Loucy (cell line): Measurements from ENCODE around the gene F7.

Source experiments
- EZH2phosphoT487 ChIP-seq: fragments of 200-600 bp; IDR thresholded peaks from 2 replicates; pipeline ENCODE4 v1.6.1; 2018; ENCODE audit warnings: antibody characterized with exemption, mild to moderate bottlenecking, moderate library complexity, borderline replicate concordance
- TF ChIP-seq, protein P1 (sequence below): fragments of 200-600 bp; sonication (generic); conservative IDR thresholded peaks from 2 replicates; pipeline ENCODE4 v1.5.1; 2014; ENCODE audit warnings: mild to moderate bottlenecking, antibody characterized with exemption, low read length

DNA sequence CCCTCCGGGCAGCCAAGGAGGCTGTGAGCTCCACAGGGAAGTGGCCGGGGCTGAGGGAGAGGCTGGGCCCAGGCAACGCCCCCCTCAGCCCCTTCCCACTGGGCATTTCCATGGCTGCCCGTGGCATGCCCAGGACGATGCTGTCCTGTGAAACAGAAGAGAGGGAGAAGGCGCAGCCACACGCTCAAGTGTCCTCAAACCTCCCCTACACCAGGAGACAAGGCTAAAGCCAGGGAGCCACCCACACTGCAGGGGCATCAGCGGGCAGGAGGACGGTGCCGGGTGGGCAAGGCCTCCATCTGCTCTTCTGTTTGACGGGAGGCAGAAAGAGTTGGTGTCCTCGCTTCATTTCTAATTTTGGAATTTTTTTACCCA, 38.7 kb downstream of the F7 start:
- TF ChIP-seq, protein P1, sequence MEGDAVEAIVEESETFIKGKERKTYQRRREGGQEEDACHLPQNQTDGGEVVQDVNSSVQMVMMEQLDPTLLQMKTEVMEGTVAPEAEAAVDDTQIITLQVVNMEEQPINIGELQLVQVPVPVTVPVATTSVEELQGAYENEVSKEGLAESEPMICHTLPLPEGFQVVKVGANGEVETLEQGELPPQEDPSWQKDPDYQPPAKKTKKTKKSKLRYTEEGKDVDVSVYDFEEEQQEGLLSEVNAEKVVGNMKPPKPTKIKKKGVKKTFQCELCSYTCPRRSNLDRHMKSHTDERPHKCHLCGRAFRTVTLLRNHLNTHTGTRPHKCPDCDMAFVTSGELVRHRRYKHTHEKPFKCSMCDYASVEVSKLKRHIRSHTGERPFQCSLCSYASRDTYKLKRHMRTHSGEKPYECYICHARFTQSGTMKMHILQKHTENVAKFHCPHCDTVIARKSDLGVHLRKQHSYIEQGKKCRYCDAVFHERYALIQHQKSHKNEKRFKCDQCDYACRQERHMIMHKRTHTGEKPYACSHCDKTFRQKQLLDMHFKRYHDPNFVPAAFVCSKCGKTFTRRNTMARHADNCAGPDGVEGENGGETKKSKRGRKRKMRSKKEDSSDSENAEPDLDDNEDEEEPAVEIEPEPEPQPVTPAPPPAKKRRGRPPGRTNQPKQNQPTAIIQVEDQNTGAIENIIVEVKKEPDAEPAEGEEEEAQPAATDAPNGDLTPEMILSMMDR, result no peak
- no peak for TF ChIP-seq EZH2phosphoT487
